ENCODE data around the gene METAP1D. TPM values are rescaled to one million over a fixed set of nuclear protein-coding genes. Genes with fewer than 3 reads are reported as not detected.

METAP1D gene
- polyA plus RNA-seq, 1 of the 3 experiments (the other 2 are of a cell fraction), result 10.3 TPM

DNA sequence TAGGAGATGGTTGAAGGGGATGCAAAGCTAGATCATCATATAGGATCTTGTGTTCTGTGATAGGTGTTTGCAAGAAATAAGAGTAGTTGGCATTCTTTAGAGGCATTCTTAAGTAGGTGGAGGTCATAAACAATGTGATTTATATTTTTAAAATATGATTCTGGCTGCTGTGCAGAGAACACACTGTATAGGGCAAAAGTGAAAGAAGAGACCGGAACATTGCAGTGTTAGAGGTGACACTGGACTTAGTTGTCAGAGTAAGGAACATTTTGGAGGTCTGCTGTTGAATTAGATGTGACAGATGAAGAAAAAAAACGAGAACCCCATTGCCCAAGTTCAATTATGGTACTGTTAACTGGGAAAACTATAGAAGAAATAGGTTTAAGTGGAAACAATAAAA, 39.8 kb upstream of the METAP1D start:
- Histone ChIP-seq H3K36me3 (replicated peaks in 1 of 2; ENCODE audit: control insufficient read depth in 1 of 2, insufficient read depth in 2 of 2, low read length in 1 of 2) (peaks cover 0 to 7% of the 10 kb centered on the region in 2 experiments), H3K9ac (no peak overlapping the region), H3K4me2 (no peak overlapping the region), H3K79me2 (ENCODE audit: insufficient read depth) (peaks cover 10% of the 10 kb centered on the region; the same call in 1 of the 2 replicates), H3K27ac (ENCODE audit: low read depth in 2 of 2, low read length in 1 of 2) (no peak overlapping the region), H3K4me1 (ENCODE audit: control insufficient read depth in 1 of 2, insufficient read depth in 2 of 2, low read depth in 1 of 2, low read length in 1 of 2) (no peaks in the 10 kb centered on the region; a peak in 1 of 4 replicates), H2AFZ (ENCODE audit: low read depth) (no peak overlapping the region), H3F3A (replicated peaks; ENCODE audit: insufficient read depth) (no peaks in the 10 kb centered on the region), H4K20me1 (ENCODE audit: insufficient read depth) (no peaks in the 10 kb centered on the region), H3K9me3 (no peaks in the 10 kb centered on the region), H3K4me3 (ENCODE audit: low read depth in 2 of 2, low read length in 1 of 2) (no peak overlapping the region), H3K9me2 (no peaks in the 10 kb centered on the region), H3K27me3 (ENCODE audit: insufficient read depth) (no peaks in the 10 kb centered on the region)
- no peak for DNase-seq
- WGBS (ENCODE audit: low lambda C conversion rate), result 90% methylated on average over 2 of the region's 2 CpGs
- ChIA-PET CTCF (no interaction called here), POLR2A (no interaction called here)
- TF ChIP-seq TCF12 (IDR thresholded peaks at IDR 0.05), result no peak
- no peak for TF ChIP-seq EZH2phosphoT487 (IDR thresholded peaks at IDR 0.05; ENCODE audit: borderline replicate concordance, low read depth)
- no peak for TF ChIP-seq NFIC (IDR thresholded peaks at IDR 0.05; ENCODE audit: borderline replicate concordance)
- no peak for TF ChIP-seq FOXJ3 (CRISPR knock-in tag; IDR thresholded peaks at IDR 0.05)
- TF ChIP-seq SMC3 (IDR thresholded peaks at IDR 0.05; ENCODE audit: low read depth, low read length), result no peak
- TF ChIP-seq, protein P1, sequence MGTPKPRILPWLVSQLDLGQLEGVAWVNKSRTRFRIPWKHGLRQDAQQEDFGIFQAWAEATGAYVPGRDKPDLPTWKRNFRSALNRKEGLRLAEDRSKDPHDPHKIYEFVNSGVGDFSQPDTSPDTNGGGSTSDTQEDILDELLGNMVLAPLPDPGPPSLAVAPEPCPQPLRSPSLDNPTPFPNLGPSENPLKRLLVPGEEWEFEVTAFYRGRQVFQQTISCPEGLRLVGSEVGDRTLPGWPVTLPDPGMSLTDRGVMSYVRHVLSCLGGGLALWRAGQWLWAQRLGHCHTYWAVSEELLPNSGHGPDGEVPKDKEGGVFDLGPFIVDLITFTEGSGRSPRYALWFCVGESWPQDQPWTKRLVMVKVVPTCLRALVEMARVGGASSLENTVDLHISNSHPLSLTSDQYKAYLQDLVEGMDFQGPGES (IDR thresholded peaks at IDR 0.05; ENCODE audit: low read depth, low read length), result no peak
- TF ChIP-seq, protein P2, sequence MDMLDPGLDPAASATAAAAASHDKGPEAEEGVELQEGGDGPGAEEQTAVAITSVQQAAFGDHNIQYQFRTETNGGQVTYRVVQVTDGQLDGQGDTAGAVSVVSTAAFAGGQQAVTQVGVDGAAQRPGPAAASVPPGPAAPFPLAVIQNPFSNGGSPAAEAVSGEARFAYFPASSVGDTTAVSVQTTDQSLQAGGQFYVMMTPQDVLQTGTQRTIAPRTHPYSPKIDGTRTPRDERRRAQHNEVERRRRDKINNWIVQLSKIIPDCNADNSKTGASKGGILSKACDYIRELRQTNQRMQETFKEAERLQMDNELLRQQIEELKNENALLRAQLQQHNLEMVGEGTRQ (IDR thresholded peaks at IDR 0.05; ENCODE audit: borderline replicate concordance, low read depth, low read length), result no peak
- TF ChIP-seq, protein P3, sequence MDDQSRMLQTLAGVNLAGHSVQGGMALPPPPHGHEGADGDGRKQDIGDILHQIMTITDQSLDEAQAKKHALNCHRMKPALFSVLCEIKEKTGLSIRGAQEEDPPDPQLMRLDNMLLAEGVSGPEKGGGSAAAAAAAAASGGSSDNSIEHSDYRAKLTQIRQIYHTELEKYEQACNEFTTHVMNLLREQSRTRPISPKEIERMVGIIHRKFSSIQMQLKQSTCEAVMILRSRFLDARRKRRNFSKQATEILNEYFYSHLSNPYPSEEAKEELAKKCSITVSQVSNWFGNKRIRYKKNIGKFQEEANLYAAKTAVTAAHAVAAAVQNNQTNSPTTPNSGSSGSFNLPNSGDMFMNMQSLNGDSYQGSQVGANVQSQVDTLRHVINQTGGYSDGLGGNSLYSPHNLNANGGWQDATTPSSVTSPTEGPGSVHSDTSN (IDR thresholded peaks at IDR 0.05), result no peak
- no peak for TF ChIP-seq RAD21 (IDR thresholded peaks at IDR 0.05; ENCODE audit: low read length)
- no peak for TF ChIP-seq YY1 (IDR thresholded peaks at IDR 0.05; ENCODE audit: low read depth)
- TF ChIP-seq RCOR1 (IDR thresholded peaks at IDR 0.05; ENCODE audit: low read length), result no peak

DNA sequence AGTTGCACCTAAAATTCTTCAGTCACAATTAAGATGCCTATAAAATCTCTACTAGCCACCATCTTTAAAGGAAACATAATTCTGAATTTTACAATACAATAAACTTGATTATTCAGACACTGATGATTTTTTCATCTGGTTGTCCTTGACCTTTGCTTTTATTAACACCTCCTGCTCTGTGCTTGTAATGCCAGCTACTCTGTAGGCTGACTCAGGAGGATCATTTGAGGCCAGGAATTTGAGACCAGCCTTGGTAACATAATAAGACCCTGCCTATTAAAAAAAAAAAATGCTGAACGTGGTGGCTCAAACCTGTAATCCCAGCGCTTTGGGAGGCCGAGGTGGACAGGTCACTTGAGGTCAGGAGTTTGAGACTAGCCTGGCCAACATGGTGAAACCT, 39.2 kb upstream of the METAP1D start:
- Histone ChIP-seq H3F3A (replicated peaks; ENCODE audit: insufficient read depth) (no peaks in the 10 kb centered on the region), H3K36me3 (replicated peaks in 1 of 2; ENCODE audit: control insufficient read depth in 1 of 2, insufficient read depth in 2 of 2, low read length in 1 of 2) (peaks cover 3 to 4% of the 10 kb centered on the region in 2 experiments), H2AFZ (ENCODE audit: low read depth) (no peak overlapping the region), H4K20me1 (ENCODE audit: insufficient read depth) (no peaks in the 10 kb centered on the region), H3K4me2 (no peak overlapping the region), H3K4me3 (ENCODE audit: low read depth in 2 of 2, low read length in 1 of 2) (no peak overlapping the region), H3K79me2 (ENCODE audit: insufficient read depth) (peaks cover 10% of the 10 kb centered on the region; the same call in 1 of the 2 replicates), H3K9me3 (no peaks in the 10 kb centered on the region), H3K9me2 (no peaks in the 10 kb centered on the region), H3K27ac (ENCODE audit: low read depth in 2 of 2, low read length in 1 of 2) (no peak overlapping the region), H3K27me3 (ENCODE audit: insufficient read depth) (no peaks in the 10 kb centered on the region), H3K4me1 (ENCODE audit: control insufficient read depth in 1 of 2, insufficient read depth in 2 of 2, low read depth in 1 of 2, low read length in 1 of 2) (no peaks in the 10 kb centered on the region; a peak in 1 of 4 replicates), H3K9ac (no peak overlapping the region)
- 95% methylated on average over 3 of the region's 3 CpGs for WGBS (ENCODE audit: low lambda C conversion rate)
- POLR2A ChIA-PET, result no interaction called here
- DNase-seq, result no peak
- CTCF ChIA-PET, result interaction anchor here (1.1 kb wide), 1 partner anchor 9 kb away, joined by 4 read pairs; no protein-coding TSS in a partner anchor
- no peak for TF ChIP-seq YY1 (IDR thresholded peaks at IDR 0.05; ENCODE audit: low read depth)
- no peak for TF ChIP-seq FOXJ3 (CRISPR knock-in tag; IDR thresholded peaks at IDR 0.05)
- TF ChIP-seq, protein P4, sequence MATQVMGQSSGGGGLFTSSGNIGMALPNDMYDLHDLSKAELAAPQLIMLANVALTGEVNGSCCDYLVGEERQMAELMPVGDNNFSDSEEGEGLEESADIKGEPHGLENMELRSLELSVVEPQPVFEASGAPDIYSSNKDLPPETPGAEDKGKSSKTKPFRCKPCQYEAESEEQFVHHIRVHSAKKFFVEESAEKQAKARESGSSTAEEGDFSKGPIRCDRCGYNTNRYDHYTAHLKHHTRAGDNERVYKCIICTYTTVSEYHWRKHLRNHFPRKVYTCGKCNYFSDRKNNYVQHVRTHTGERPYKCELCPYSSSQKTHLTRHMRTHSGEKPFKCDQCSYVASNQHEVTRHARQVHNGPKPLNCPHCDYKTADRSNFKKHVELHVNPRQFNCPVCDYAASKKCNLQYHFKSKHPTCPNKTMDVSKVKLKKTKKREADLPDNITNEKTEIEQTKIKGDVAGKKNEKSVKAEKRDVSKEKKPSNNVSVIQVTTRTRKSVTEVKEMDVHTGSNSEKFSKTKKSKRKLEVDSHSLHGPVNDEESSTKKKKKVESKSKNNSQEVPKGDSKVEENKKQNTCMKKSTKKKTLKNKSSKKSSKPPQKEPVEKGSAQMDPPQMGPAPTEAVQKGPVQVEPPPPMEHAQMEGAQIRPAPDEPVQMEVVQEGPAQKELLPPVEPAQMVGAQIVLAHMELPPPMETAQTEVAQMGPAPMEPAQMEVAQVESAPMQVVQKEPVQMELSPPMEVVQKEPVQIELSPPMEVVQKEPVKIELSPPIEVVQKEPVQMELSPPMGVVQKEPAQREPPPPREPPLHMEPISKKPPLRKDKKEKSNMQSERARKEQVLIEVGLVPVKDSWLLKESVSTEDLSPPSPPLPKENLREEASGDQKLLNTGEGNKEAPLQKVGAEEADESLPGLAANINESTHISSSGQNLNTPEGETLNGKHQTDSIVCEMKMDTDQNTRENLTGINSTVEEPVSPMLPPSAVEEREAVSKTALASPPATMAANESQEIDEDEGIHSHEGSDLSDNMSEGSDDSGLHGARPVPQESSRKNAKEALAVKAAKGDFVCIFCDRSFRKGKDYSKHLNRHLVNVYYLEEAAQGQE (IDR thresholded peaks at IDR 0.05; ENCODE audit: low read depth, low read length), result no peak
- TF ChIP-seq, protein P2 (IDR thresholded peaks at IDR 0.05; ENCODE audit: borderline replicate concordance, low read depth, low read length), result no peak
- TF ChIP-seq SIN3A (IDR thresholded peaks at IDR 0.05; ENCODE audit: borderline replicate concordance, low read depth, low read length), result no peak
- TF ChIP-seq RFX5 (IDR thresholded peaks at IDR 0.05; ENCODE audit: low read length), result no peak
- TF ChIP-seq GATA2 (CRISPR knock-in tag; IDR thresholded peaks at IDR 0.05), result no peak
- TF ChIP-seq NFIC (IDR thresholded peaks at IDR 0.05; ENCODE audit: borderline replicate concordance), result no peak
- TF ChIP-seq, protein P3 (IDR thresholded peaks at IDR 0.05), result no peak
- TF ChIP-seq POLR2AphosphoS5 (IDR thresholded peaks at IDR 0.05; ENCODE audit: low read depth, low read length), result no peak
- TF ChIP-seq FOSL2 (IDR thresholded peaks at IDR 0.05; ENCODE audit: borderline replicate concordance, low read depth), result no peak
- no peak for TF ChIP-seq JUND (IDR thresholded peaks at IDR 0.05)
- no peak for TF ChIP-seq EZH2phosphoT487 (IDR thresholded peaks at IDR 0.05; ENCODE audit: borderline replicate concordance, low read depth)

All from SK-N-SH (cell line).